Esophagus squamous epithelium (tissue), 4 donors: ENCODE results near the gene SYNM.

Experiments
- POLR2A ChIP-seq, 4 donors: fragments of 450-650 bp; IDR thresholded peaks; one replicate each; pipeline ENCODE4 v1.6.1; 2017; ENCODE audit warnings: antibody characterized with exemption in 4 of 4, mild to moderate bottlenecking in 4 of 4, moderate library complexity in 3 of 4
- TF ChIP-seq, protein P1 (sequence below), 6 experiments: fragments of 450-650 bp in 4 of 6; fragments of 200-600 bp in 2 of 6; sonication (generic) in 2 of 6; IDR thresholded peaks; one replicate each; pipeline ENCODE4 v1.5.1; 2016 to 2019; ENCODE audit warnings: antibody characterized with exemption in 6 of 6, mild to moderate bottlenecking in 4 of 6, moderate library complexity in 4 of 6

DNA sequence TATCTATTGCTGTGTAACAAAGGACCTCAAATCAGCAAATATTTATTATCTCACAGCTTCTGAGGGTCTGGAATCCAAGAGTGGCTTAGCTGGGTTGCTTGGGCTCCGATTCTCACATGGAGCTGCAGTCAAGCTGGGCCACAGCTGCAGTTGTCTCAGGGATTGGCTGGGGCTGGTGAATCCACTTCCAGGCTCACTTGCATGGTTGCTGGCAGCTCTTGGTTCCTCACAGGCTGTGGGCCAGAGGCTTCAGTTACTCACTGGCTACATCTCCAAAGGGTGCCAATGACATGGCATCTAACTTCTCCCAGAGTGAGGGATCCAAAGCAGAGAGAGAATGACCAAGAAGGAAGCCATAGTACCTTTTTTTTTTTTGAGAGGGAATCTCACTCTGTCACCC lies 13.9 kb upstream of the SYNM start:
- no peak for TF ChIP-seq POLR2A (IDR thresholded peaks at IDR 0.05)
- TF ChIP-seq, protein P1, sequence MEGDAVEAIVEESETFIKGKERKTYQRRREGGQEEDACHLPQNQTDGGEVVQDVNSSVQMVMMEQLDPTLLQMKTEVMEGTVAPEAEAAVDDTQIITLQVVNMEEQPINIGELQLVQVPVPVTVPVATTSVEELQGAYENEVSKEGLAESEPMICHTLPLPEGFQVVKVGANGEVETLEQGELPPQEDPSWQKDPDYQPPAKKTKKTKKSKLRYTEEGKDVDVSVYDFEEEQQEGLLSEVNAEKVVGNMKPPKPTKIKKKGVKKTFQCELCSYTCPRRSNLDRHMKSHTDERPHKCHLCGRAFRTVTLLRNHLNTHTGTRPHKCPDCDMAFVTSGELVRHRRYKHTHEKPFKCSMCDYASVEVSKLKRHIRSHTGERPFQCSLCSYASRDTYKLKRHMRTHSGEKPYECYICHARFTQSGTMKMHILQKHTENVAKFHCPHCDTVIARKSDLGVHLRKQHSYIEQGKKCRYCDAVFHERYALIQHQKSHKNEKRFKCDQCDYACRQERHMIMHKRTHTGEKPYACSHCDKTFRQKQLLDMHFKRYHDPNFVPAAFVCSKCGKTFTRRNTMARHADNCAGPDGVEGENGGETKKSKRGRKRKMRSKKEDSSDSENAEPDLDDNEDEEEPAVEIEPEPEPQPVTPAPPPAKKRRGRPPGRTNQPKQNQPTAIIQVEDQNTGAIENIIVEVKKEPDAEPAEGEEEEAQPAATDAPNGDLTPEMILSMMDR (IDR thresholded peaks at IDR 0.05), result no peak
